GM19025 (cell line): ENCODE data around the gene ATOH1.

Experiments used
- ATAC-seq: cut with Tn5 transposase; IDR thresholded peaks from one replicate; pipeline ENCODE4 v1.9.1; 2021; ENCODE audit warnings: mild to moderate bottlenecking, low read depth, moderate library complexity; ENCODE audit not compliant: unreplicated experiment

Gene ATOH1

GRCh38 chr4:93834249-93835066 lies 5.9 kb downstream of the ATOH1 start:
- ATAC-seq, result no peak

DNA sequence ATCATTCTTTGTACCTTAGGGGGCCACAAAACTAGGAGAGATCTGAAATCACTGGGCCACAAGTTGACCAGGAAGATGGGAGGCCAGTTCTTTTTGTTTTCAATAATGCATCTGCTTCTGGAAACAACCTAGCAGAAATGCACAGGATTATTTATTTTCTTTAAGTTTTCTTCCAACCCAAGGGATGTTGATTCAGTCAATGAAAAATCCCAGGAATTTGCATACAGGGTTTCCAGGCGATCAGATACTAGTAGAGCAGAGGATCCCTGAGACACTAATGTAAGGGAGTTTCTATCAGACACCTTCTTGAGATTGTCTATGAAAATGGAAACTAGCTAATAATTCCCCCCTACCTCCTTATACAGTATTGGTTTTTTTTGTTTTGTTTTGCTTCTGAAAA lies 7.4 kb downstream of the ATOH1 start:
- ATAC-seq, result no peak

- ATAC-seq, result no peak
These were observed 11.2 kb downstream of the ATOH1 start for GRCh38 chr4:93839704-93840103.

DNA sequence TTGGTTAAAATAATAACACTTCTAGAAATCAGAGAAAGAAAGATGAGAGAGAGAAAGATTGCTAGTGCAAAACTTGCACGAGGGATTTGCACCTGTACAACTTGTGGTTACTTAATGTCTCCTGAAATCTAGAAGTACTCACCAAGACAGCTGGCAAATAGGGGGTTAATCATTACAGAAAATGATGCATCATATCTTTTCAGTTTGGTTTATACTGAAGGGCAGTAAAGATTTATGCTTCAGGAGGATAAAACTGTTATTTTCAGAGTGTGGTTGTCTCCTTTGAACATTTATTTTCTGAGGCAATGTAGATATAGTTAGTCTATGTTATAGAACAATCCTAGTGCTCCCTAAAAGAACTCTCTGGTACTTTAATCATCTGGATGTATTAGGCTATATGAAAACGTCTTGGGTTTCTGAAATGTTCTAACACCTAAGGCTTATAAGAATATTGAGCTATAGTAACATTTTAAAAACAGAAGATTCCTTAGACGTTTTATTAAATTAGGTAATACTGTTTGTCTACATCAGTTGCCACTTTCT lies 13.3 kb downstream of the ATOH1 start:
- ATAC-seq, result peak; percentile 49

DNA sequence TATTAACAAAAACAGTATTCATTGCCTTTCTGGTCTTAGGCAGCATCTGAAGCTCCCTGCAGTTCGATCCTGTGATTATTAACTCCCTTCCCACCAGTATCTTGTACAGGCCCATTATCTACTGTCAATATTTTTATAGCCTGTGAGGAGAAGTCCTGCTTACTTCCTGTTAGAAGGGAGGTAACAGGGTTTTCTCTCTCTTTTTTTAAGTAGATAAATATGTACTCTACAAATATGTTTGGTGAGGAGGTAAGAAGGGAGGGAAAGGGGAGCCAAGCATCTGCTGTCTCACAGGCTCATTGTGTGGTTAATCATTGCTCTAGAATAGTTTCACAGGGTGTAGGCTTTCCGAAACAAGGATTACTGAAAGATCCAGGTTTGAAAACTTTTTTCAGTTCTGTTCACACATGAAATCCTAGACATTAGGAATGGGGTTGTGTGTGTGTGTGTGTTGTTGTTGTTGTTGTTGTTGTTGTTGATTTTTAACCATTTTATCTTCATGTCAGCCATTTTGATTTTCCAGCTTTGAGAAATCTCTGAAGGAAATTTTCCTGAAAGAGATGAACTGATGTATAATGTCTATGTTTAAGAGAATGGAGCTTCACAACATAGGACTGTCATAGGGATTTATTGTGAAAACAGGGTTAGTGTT lies 14.2 kb downstream of the ATOH1 start:
- peak; percentile 80 for ATAC-seq

GRCh38 chr4:93843772-93844171 lies 15.2 kb downstream of the ATOH1 start:
- ATAC-seq, result no peak

DNA sequence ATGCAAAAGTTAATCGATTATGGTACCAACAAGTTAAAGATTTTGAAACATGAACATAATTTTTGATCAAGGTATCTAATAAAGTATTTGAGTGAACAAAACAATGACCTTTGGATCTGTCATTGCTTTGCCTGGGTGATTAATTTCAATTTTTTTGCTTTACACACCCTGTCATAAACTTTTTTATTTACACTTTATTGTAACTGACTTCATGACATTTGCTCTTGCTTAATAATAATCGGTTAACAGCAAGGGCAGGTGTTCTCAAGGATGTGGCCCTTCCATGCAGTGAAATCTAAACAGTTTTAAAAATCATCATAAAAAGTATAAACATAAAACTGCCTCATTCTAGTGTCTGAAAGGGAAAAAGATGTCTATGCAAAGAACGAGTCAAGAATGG lies 24.1 kb downstream of the ATOH1 start:
- ATAC-seq, result no peak

GRCh38 chr4:93855926-93856325 lies 27.4 kb downstream of the ATOH1 start:
- ATAC-seq, result no peak

DNA sequence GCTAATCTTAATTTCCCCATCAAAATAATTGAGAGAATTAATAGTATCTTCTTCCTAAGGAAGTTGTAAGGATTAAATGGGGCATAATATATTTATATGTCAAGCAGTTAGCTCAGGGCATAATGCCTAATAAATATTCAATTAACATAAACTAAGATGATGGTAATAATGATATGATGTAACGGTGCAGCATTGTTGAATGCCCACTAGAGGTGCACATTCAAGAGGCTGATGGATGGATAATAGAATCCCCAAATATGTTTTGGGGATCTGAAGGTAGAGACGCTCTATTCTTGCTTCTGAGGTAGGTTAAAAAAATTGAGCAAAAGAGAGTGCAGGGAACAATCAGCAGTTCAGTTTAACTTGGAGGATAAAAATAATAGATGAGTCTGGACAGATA lies 37.1 kb downstream of the ATOH1 start:
- no peak for ATAC-seq

DNA sequence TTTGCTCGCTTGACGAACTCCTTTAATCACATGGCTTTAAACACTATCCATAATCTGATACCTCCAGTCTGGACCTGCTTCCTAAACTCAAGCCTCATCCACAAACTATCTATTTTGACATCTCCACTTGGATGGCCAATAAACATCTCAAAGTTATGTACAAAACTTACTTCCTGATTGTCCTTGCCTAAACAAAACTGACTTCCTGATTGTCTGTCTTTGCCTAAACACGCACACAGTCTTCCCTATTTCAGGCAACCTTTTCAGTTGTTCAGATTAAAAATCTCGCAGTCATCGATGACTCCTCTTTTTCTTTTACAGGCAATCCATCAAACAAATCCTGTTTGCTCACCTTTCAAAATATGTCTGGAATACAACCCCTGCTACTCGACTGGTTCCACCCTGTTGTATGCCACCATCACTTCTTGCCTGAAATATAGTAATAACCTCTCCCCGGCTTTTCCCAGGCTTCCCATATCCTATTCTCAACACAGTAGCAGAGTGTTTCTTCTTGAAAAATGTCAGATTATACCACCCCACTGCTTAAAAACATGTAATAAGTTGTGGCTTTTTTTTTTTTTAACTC lies 39.0 kb downstream of the ATOH1 start:
- no peak for ATAC-seq

DNA sequence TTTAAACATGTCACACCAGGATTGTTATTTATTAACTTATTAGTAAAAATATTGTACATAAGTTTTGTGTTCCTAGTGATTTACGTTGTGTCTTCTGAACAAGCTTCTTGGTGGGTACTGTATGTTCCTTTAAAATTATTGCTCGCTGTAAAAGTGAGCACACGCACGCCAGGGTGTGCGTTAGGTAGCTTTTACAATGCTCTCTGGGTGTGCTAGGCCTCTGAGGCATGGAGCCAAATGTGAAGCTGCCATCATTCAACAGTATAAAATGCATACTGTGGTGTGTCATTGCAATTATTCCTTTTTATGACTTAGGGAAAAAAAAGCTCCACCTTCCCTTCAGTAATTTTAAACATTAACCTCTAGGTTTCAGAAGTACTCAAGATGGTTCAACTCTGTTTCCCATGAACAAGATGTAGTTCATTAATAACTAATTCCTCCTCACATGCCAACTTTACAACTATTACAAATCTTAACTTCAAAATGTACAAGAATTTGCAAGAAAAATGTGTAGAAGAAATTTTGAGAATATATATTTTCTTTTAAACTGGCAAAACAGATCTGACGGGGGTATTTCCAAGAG lies 42.4 kb downstream of the ATOH1 start:
- no peak for ATAC-seq

DNA sequence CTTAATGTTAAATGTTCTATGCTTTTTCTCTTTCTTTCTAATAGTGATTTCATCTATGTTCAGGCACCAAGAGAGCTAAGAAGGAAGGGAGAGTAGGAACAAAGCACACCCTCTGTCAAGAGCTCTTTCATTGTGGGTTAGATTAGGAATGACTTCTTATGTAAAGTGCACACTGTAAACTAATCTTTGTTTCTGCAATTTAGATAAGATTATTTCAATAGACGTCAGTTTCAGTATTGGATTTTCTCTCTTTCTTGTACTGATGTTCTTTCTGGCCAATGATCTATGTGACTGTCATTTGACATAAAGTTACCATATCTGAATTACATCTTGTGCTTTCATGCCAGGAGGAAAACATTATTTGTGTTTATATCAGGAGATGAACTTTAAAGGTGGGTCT lies 48.2 kb downstream of the ATOH1 start:
- no peak for ATAC-seq

GRCh38 chr4:93878566-93878965 lies 50.0 kb downstream of the ATOH1 start:
- ATAC-seq, result no peak

GRCh38 chr4:93879919-93880318 lies 51.4 kb downstream of the ATOH1 start:
- ATAC-seq, result peak; percentile 90
